Measurements from ENCODE around the gene ZNF26. TPM values are rescaled to one million over a fixed set of nuclear protein-coding genes. Genes with fewer than 3 reads are reported as not detected.

The ZNF26 gene
- total RNA-seq, 2 experiments from 2014 or later: 15.7 to 22.2 TPM

GRCh38 chr12:133023566-133023965 lies 37.4 kb downstream of the ZNF26 start:
- CTCF ChIA-PET (ENCODE audit: unreplicated experiment): no interaction called here

GRCh38 chr12:133026996-133027395 lies 40.8 kb downstream of the ZNF26 start:
- POLR2A ChIA-PET: interaction anchor here (0.5 kb wide), 1 partner anchor 125 kb away, joined by 3 read pairs; no protein-coding TSS in a partner anchor
- no peak for DNase-seq (ENCODE audit: low spot score)
- Histone ChIP-seq H3K79me2 (ENCODE audit: insufficient read depth, low read depth, low read length) (no peaks in the 10 kb centered on the region), H3K36me3 (ENCODE audit: insufficient read depth, low read length) (no peaks in the 10 kb centered on the region), H3K4me2 (ENCODE audit: low read length) (no peak overlapping the region), H4K20me1 (ENCODE audit: insufficient read depth, low read length) (no peaks in the 10 kb centered on the region), H3K27ac (ENCODE audit: low read depth, low read length, poor library complexity, severe bottlenecking) (no peak overlapping the region), H3K9me2 (ENCODE audit: insufficient read depth, low read length) (no peaks in the 10 kb centered on the region), H2AFZ (ENCODE audit: low read length) (no peak overlapping the region), H3K9me3 (ENCODE audit: low read length) (peaks cover 14% of the 10 kb centered on the region; the same call in 1 of the 2 replicates), H3K4me3 (ENCODE audit: low read depth, low read length, poor library complexity, severe bottlenecking) (no peak overlapping the region), H3K4me1 (ENCODE audit: insufficient read depth, low read length, poor library complexity, severe bottlenecking) (no peaks in the 10 kb centered on the region)
- TF ChIP-seq EZH2phosphoT487 (IDR thresholded peaks at IDR 0.05; ENCODE audit: borderline replicate concordance, low read depth, low read length) (no peak), CTCF (conservative IDR thresholded peaks at IDR 0.05; ENCODE audit: low read length) (no peak)
- CTCF ChIA-PET (ENCODE audit: unreplicated experiment): no interaction called here
- intact Hi-C loops (cut with micrococcal nuclease; ENCODE audit: unreplicated experiment): no loop called here
- no TSS peak for BruUV-seq (replicated peaks)

More at GRCh38 chr12:133023566-133023965, 37.4 kb downstream of the ZNF26 start:
- Histone ChIP-seq H3K9me2 (ENCODE audit: insufficient read depth, low read length) (no peaks in the 10 kb centered on the region), H3K79me2 (ENCODE audit: insufficient read depth, low read depth, low read length) (no peaks in the 10 kb centered on the region), H3K36me3 (ENCODE audit: insufficient read depth, low read length) (no peaks in the 10 kb centered on the region), H3K4me3 (ENCODE audit: low read depth, low read length, poor library complexity, severe bottlenecking) (no peak overlapping the region), H3K9me3 (ENCODE audit: low read length) (no peaks in the 10 kb centered on the region), H2AFZ (ENCODE audit: low read length) (no peak overlapping the region), H3K4me1 (ENCODE audit: insufficient read depth, low read length, poor library complexity, severe bottlenecking) (no peaks in the 10 kb centered on the region), H4K20me1 (ENCODE audit: insufficient read depth, low read length) (no peaks in the 10 kb centered on the region), H3K27ac (ENCODE audit: low read depth, low read length, poor library complexity, severe bottlenecking) (no peak overlapping the region), H3K4me2 (ENCODE audit: low read length) (no peak overlapping the region)
- POLR2A ChIA-PET: no interaction called here
- TF ChIP-seq CTCF (conservative IDR thresholded peaks at IDR 0.05; ENCODE audit: low read length) (no peak), EZH2phosphoT487 (IDR thresholded peaks at IDR 0.05; ENCODE audit: borderline replicate concordance, low read depth, low read length) (no peak)
- BruUV-seq (replicated peaks): no TSS peak
- DNase-seq (ENCODE audit: low spot score): no peak
- intact Hi-C loops (cut with micrococcal nuclease; ENCODE audit: unreplicated experiment): no loop called here

GRCh38 chr12:133037207-133038005 lies 51.2 kb downstream of the ZNF26 start, which contains the start of gene ZNF84:
TSS of gene ZNF84 (plus strand) at chr12:133037509. CDS start at chr12:133041468, 3,959 bp downstream.
- BruUV-seq (replicated peaks): no TSS peak
- ChIA-PET POLR2A (interaction anchor here (0.6 to 1.3 kb wide), 4 partner anchors 7 to 52 kb away, joined by 3 to 4 read pairs (median 3); partner anchors contain the start of gene ZNF26), CTCF (ENCODE audit: unreplicated experiment) (interaction anchor here (0.6 kb wide), 1 partner anchor 67 kb away, joined by 6 read pairs; no protein-coding TSS in a partner anchor)
- intact Hi-C loops (cut with micrococcal nuclease; ENCODE audit: unreplicated experiment): loop anchor here (1.0 kb wide), 2 partner anchors 43 to 51 kb away; partner anchors contain the start of genes ZNF140 and ZNF26
- Histone ChIP-seq H3K4me2 (ENCODE audit: low read length) (peak within 1 kb of the TSS; percentile 82), H3K36me3 (ENCODE audit: insufficient read depth, low read length) (peaks cover 44% of the 10 kb centered on the region), H4K20me1 (ENCODE audit: insufficient read depth, low read length) (no peaks in the 10 kb centered on the region), H3K27ac (ENCODE audit: low read depth, low read length, poor library complexity, severe bottlenecking) (peak within 1 kb of the TSS; percentile 81), H3K9me3 (ENCODE audit: low read length) (peaks cover 63% of the 10 kb centered on the region), H3K9me2 (ENCODE audit: insufficient read depth, low read length) (no peaks in the 10 kb centered on the region), H3K79me2 (ENCODE audit: insufficient read depth, low read depth, low read length) (peaks cover 28% of the 10 kb centered on the region), H2AFZ (ENCODE audit: low read length) (peak within 1 kb of the TSS; percentile 66), H3K4me3 (ENCODE audit: low read depth, low read length, poor library complexity, severe bottlenecking) (peak within 1 kb of the TSS; percentile 86), H3K4me1 (ENCODE audit: insufficient read depth, low read length, poor library complexity, severe bottlenecking) (peaks cover 8% of the 10 kb centered on the region)
- peak; percentile 98 for DNase-seq (ENCODE audit: low spot score)
- no peak for TF ChIP-seq CTCF (conservative IDR thresholded peaks at IDR 0.05; ENCODE audit: low read length)
- no peak for TF ChIP-seq EZH2phosphoT487 (IDR thresholded peaks at IDR 0.05; ENCODE audit: borderline replicate concordance, low read depth, low read length)
